GM23338 (cell line): ENCODE measurements around the gene BPTF. TPM values are rescaled to one million over a fixed set of nuclear protein-coding genes. Genes with fewer than 3 reads are reported as not detected.

ENCODE experiments used
- ATAC-seq: fragments of 200-7000 bp; cut with Tn5 transposase; 3 replicates; pipeline ENCODE4 v1.9.1; 2020
- DNase-seq: peaks from one replicate; pipeline ENCODE4 v3.0.0-alpha.2; 2015; ENCODE audit warnings: low spot score
- H2AFZ ChIP-seq: fragments of 200-600 bp; sonication (generic); 2 replicates; pipeline ENCODE4 v1.8.0; 2016; ENCODE audit warnings: antibody characterized with exemption, mild to moderate bottlenecking, moderate library complexity
- H3F3A ChIP-seq: fragments of 200-600 bp; sonication (generic); replicated peaks from 2 replicates; pipeline ENCODE4 v1.8.0; 2017; ENCODE audit warnings: antibody characterized with exemption, mixed run types, low read depth
- H3K27ac ChIP-seq: fragments of 200-600 bp; sonication (generic); 2 replicates; pipeline ENCODE4 v1.6.1; 2016; ENCODE audit warnings: low read depth
- H3K27me3 ChIP-seq: fragments of 200-600 bp; sonication (generic); 2 replicates; pipeline ENCODE4 v1.8.0; 2016; ENCODE audit warnings: mild to moderate bottlenecking, mixed run types, moderate library complexity; ENCODE audit not compliant: insufficient read depth
- H3K36me3 ChIP-seq: fragments of 200-600 bp; sonication (generic); 2 replicates; pipeline ENCODE4 v1.8.0; 2016; ENCODE audit warnings: mild to moderate bottlenecking; ENCODE audit not compliant: insufficient read depth
- H3K4me1 ChIP-seq: fragments of 200-600 bp; sonication (generic); 2 replicates; pipeline ENCODE4 v1.8.0; 2016; ENCODE audit warnings: mild to moderate bottlenecking, moderate library complexity; ENCODE audit not compliant: insufficient read depth
- H3K4me2 ChIP-seq: fragments of 200-600 bp; sonication (generic); 2 replicates; pipeline ENCODE4 v1.7.1; 2017; ENCODE audit warnings: mixed run types
- H3K4me3 ChIP-seq: fragments of 200-600 bp; sonication (generic); 2 replicates; pipeline ENCODE4 v1.6.1; 2016; ENCODE audit warnings: mixed run types
- H3K79me2 ChIP-seq: fragments of 200-600 bp; sonication (generic); replicated peaks from 2 replicates; pipeline ENCODE4 v1.8.0; 2017; ENCODE audit warnings: mild to moderate bottlenecking; ENCODE audit not compliant: insufficient read depth
- H3K9me2 ChIP-seq: fragments of 200-600 bp; sonication (generic); 2 replicates; pipeline ENCODE4 v1.8.0; 2017; ENCODE audit not compliant: insufficient read depth
- H4K20me1 ChIP-seq: fragments of 200-600 bp; sonication (generic); replicated peaks from 2 replicates; pipeline ENCODE4 v1.8.0; 2017; ENCODE audit warnings: mild to moderate bottlenecking; ENCODE audit not compliant: insufficient read depth
- H3K27ac Mint-ChIP-seq: 2 replicates; pipeline ENCODE4 v1.8.0; 2020; ENCODE audit warnings: inconsistent platforms, mild to moderate bottlenecking, moderate library complexity, mixed read lengths
- H3K27me3 Mint-ChIP-seq: 3 replicates; pipeline ENCODE4 v1.8.0; 2022; ENCODE audit warnings: low read depth, mild to moderate bottlenecking, moderate library complexity, mixed read lengths, inconsistent platforms; ENCODE audit not compliant: insufficient read depth, poor library complexity
- H3K36me3 Mint-ChIP-seq: 3 replicates; pipeline ENCODE4 v1.8.0; 2021; ENCODE audit warnings: low read depth, mild to moderate bottlenecking, inconsistent platforms, moderate library complexity, mixed read lengths
- H3K4me1 Mint-ChIP-seq: 3 replicates; pipeline ENCODE4 v1.8.0; 2020; ENCODE audit warnings: mild to moderate bottlenecking, inconsistent platforms, mixed read lengths
- H3K4me3 Mint-ChIP-seq: 3 replicates; pipeline ENCODE4 v1.8.0; 2021; ENCODE audit warnings: moderate library complexity, mild to moderate bottlenecking, inconsistent platforms, mixed read lengths
- H3K9me3 Mint-ChIP-seq: 3 replicates; pipeline ENCODE4 v1.8.0; 2020; ENCODE audit warnings: moderate library complexity, mild to moderate bottlenecking, inconsistent platforms, mixed read lengths
- CREB1 ChIP-seq: fragments of 250-450 bp; sonication (Bioruptor Pico); IDR thresholded peaks from 2 replicates; pipeline ENCODE4 v1.5.0; 2020; ENCODE audit warnings: low read depth, mild to moderate bottlenecking, moderate library complexity
- CTCF ChIP-seq, 2 experiments: fragments of 200-600 bp in 1 of 2; sonication (generic) in 1 of 2; conservative IDR thresholded peaks; 2 replicates each; pipeline versions ENCODE4 v1.5.1 to v1.6.1; 2016 to 2017; ENCODE audit warnings: antibody characterized with exemption in 2 of 2, low read depth in 2 of 2, mild to moderate bottlenecking in 2 of 2, moderate library complexity in 1 of 2
- ETS1 ChIP-seq: IDR thresholded peaks from 2 replicates; pipeline ENCODE4 v1.6.1; 2016; ENCODE audit warnings: antibody characterized with exemption
- EZH2 ChIP-seq: fragments of 200-600 bp; sonication (generic); IDR thresholded peaks from one replicate; pipeline ENCODE4 v1.8.0; 2017; ENCODE audit warnings: antibody characterized with exemption, mild to moderate bottlenecking, low read depth; ENCODE audit not compliant: unreplicated experiment
- EZH2phosphoT487 ChIP-seq: fragments of 200-600 bp; sonication (generic); IDR thresholded peaks from one replicate; pipeline ENCODE4 v1.8.1; 2018; ENCODE audit warnings: antibody characterized with exemption; ENCODE audit not compliant: unreplicated experiment
- JUNB ChIP-seq: IDR thresholded peaks from one replicate; pipeline ENCODE4 v1.6.1; 2016; ENCODE audit warnings: antibody characterized with exemption; ENCODE audit not compliant: unreplicated experiment
- NANOG ChIP-seq: IDR thresholded peaks from 2 replicates; pipeline ENCODE4 v1.6.1; 2016; ENCODE audit warnings: antibody characterized with exemption, borderline replicate concordance
- POLR2AphosphoS5 ChIP-seq: IDR thresholded peaks from 2 replicates; pipeline ENCODE4 v1.6.1; 2016; ENCODE audit warnings: antibody characterized with exemption, low read depth
- REST ChIP-seq: IDR thresholded peaks from one replicate; pipeline ENCODE4 v1.6.1; 2018; ENCODE audit warnings: antibody characterized with exemption; ENCODE audit not compliant: unreplicated experiment
- STAT1 ChIP-seq: IDR thresholded peaks from one replicate; pipeline ENCODE4 v1.6.1; 2016; ENCODE audit warnings: antibody characterized with exemption; ENCODE audit not compliant: unreplicated experiment
- ZNF114 ChIP-seq: fragments of 250-450 bp; sonication (Bioruptor Pico); IDR thresholded peaks from 2 replicates; pipeline ENCODE4 v1.5.0; 2020; ENCODE audit warnings: mild to moderate bottlenecking, moderate library complexity
- ZNF331 ChIP-seq: fragments of 250-450 bp; sonication (Bioruptor Pico); IDR thresholded peaks from 2 replicates; pipeline ENCODE4 v1.5.0; 2020; ENCODE audit warnings: low read depth, mild to moderate bottlenecking, moderate library complexity
- ZNF462 ChIP-seq: fragments of 250-450 bp; sonication (Bioruptor Pico); IDR thresholded peaks from 2 replicates; pipeline ENCODE4 v1.5.0; 2020; ENCODE audit warnings: mild to moderate bottlenecking, moderate library complexity
- polyA plus RNA-seq: library from polyadenylated mRNA; unstranded; fragments of >200 nt; fragmentation: Nextera tagmentation; extraction: Ambion mirVana; gene quantifications from 2 replicates; pipeline ENCODE4 v1.2.1, GENCODE V29; 2016
- total RNA-seq: library from RNA; depleted of rRNA; stranded (reverse); fragments of >200 nt; shearing (Covaris generic); gene quantifications from 2 replicates; pipeline ENCODE4 v1.2.3, GENCODE V29; 2014

BPTF gene
- total and polyA plus RNA-seq, 2 experiments from 2014 or later: 161 to 179 TPM

GRCh38 chr17:67922503-67922902, 97.2 kb downstream of the BPTF start:
- H3K36me3 ChIP-seq: peaks cover 71% of the 10 kb centered on the region
- no peaks in the 10 kb centered on the region for H3K9me3 Mint-ChIP-seq
- peaks cover 5% of the 10 kb centered on the region for H4K20me1 ChIP-seq

More at GRCh38 chr17:67922503-67922902, 97.2 kb downstream of the BPTF start:
- Mint-ChIP-seq H3K4me1 (no peaks in the 10 kb centered on the region), H3K4me3 (no peak overlapping the region), H3K27me3 (peaks cover 3% of the 10 kb centered on the region), H3K36me3 (peaks cover 70% of the 10 kb centered on the region), H3K27ac (no peak overlapping the region)
- H3K27me3 ChIP-seq: no peaks in the 10 kb centered on the region
- DNase-seq (no peak), ATAC-seq (no peak)
- no peak overlapping the region for H2AFZ ChIP-seq
- no peaks in the 10 kb centered on the region for H3K9me2 ChIP-seq
- no peaks in the 10 kb centered on the region for H3K79me2 ChIP-seq
- no peak overlapping the region for H3K4me3 ChIP-seq
- H3K4me2 ChIP-seq: no peak overlapping the region
- no peak for TF ChIP-seq EZH2
- no peak for TF ChIP-seq ZNF114 (CRISPR knock-in tag)
- TF ChIP-seq JUNB: no peak
- no peak for TF ChIP-seq POLR2AphosphoS5
- no peak for TF ChIP-seq EZH2phosphoT487
- TF ChIP-seq ETS1: no peak
- TF ChIP-seq STAT1: no peak
- TF ChIP-seq NANOG: no peak
- TF ChIP-seq CREB1 (CRISPR knock-in tag): no peak
- no peak for TF ChIP-seq ZNF331 (CRISPR knock-in tag)
- TF ChIP-seq ZNF462 (CRISPR knock-in tag): no peak
- TF ChIP-seq REST: no peak
- TF ChIP-seq CTCF (conservative IDR thresholded peaks at IDR 0.05; ENCODE audit: low read depth in 2 of 2): no peak
- H3F3A ChIP-seq: no peaks in the 10 kb centered on the region
- H3K4me1 ChIP-seq: no peaks in the 10 kb centered on the region
- H3K27ac ChIP-seq: 0 out of 2 replicates have a peak overlapping the region, but pooled peaks have one; percentile 32
